K562 (cell line): ENCODE results near the gene ZNF646. TPM values are rescaled to one million over a fixed set of nuclear protein-coding genes. Genes with fewer than 3 reads are reported as not detected.

Experiments used
- ATAC-seq: fragments of 200-7000 bp; cut with Tn5 transposase; 3 replicates; pipeline ENCODE4 v1.9.1; 2020; ENCODE audit warnings: moderate library complexity
- BruUV-seq: library from RNA; stranded (reverse); fragments of 400-500 nt; replicated peaks from 2 replicates; lab custom pipeline; 2021; lab: Mats Ljungman, UMichigan
- CTCF ChIA-PET: fragments of 300-600 bp; formaldehyde crosslinking; extraction: SDS; loops from one replicate; lab custom pipeline; 2021; ENCODE audit warnings: low intra/inter-chr PET ratio; lab: Yijun Ruan, JAX
- POLR2A ChIA-PET: fragments of 300-600, 350-650 bp; sonication (Branson Sonifier 250); formaldehyde crosslinking; extraction: SDS; loops from one replicate; lab custom pipeline; 2021; ENCODE audit warnings: antibody characterized with exemption, inconsistent platforms; lab: Yijun Ruan, JAX
- DNase-seq, 4 experiments: peaks; one replicate each; pipeline versions ENCODE4 v3.0.0 to v3.0.0-alpha.2; 2011 to 2018; ENCODE audit warnings: low spot score in 3 of 4, mixed read lengths in 3 of 4; ENCODE audit errors: extremely low read depth in 1 of 4
- FAIRE-seq: peaks from 2 replicates; lab custom pipeline; 2011; peaks lifted over from hg19 to GRCh38; lab: Jason Lieb, UNC
- H2AFZ ChIP-seq: 2 replicates; pipeline ENCODE4 v1.6.0; 2011; ENCODE audit warnings: low read depth, low read length, control low read depth, inconsistent platforms
- H3K27ac ChIP-seq: fragments of 200-600 bp; 3 replicates; pipeline ENCODE4 v1.8.0; 2011; ENCODE audit warnings: low read depth, mild to moderate bottlenecking, control low read depth, inconsistent platforms, low read length, moderate library complexity, mixed read lengths; ENCODE audit errors: extremely low read depth
- H3K27me3 ChIP-seq, 2 experiments: fragments of 300-600 bp in 1 of 2; 2 replicates in 1 of 2; 3 replicates in 1 of 2; pipeline versions ENCODE4 v1.6.0 to v1.8.0; 2011; ENCODE audit warnings: inconsistent platforms in 2 of 2, low read length in 2 of 2, mild to moderate bottlenecking in 1 of 2, mixed read lengths in 1 of 2, moderate library complexity in 1 of 2; ENCODE audit not compliant: control insufficient read depth in 2 of 2, insufficient read depth in 2 of 2
- H3K36me3 ChIP-seq: fragments of 300-600 bp; 3 replicates; pipeline ENCODE4 v1.8.0; 2011; ENCODE audit warnings: mild to moderate bottlenecking, low read length, inconsistent platforms; ENCODE audit not compliant: control insufficient read depth, insufficient read depth
- H3K4me1 ChIP-seq, 2 experiments: fragments of 200-600 bp in 1 of 2; replicated peaks in 1 of 2; 2 replicates in 1 of 2; 3 replicates in 1 of 2; pipeline versions ENCODE4 v1.5.1 to v1.8.0; 2011; ENCODE audit warnings: inconsistent platforms in 2 of 2, low read length in 2 of 2, mild to moderate bottlenecking in 1 of 2, mixed read lengths in 1 of 2, moderate library complexity in 1 of 2; ENCODE audit not compliant: control insufficient read depth in 2 of 2, insufficient read depth in 2 of 2
- H3K4me2 ChIP-seq: 2 replicates; pipeline ENCODE4 v1.6.1; 2011; ENCODE audit warnings: low read length, control low read depth, inconsistent platforms, mixed read lengths; ENCODE audit not compliant: insufficient read depth
- H3K4me3 ChIP-seq: fragments of 200-600 bp; sonication (generic), shearing (Covaris generic); 2 replicates; pipeline ENCODE4 v1.5.1; 2016; ENCODE audit warnings: control low read depth, inconsistent platforms
- H3K79me2 ChIP-seq: fragments of 200-600 bp; 3 replicates; pipeline ENCODE4 v1.8.0; 2011; ENCODE audit warnings: low read length, inconsistent platforms; ENCODE audit not compliant: control insufficient read depth, insufficient read depth
- H3K9ac ChIP-seq, 2 experiments: 2 replicates each; pipeline versions ENCODE4 v1.6.0 to v1.6.1; 2011; ENCODE audit warnings: low read depth in 2 of 2, low read length in 2 of 2, control low read depth in 1 of 2, inconsistent platforms in 1 of 2, mild to moderate bottlenecking in 1 of 2, mixed read lengths in 1 of 2; ENCODE audit not compliant: insufficient read depth in 1 of 2
- H3K9me1 ChIP-seq: one replicate; pipeline ENCODE4 v1.6.0; 2011; ENCODE audit warnings: inconsistent platforms, mild to moderate bottlenecking, low read length, moderate library complexity; ENCODE audit not compliant: control insufficient read depth, insufficient read depth
- H3K9me3 ChIP-seq: replicated peaks from 2 replicates; pipeline ENCODE4 v1.5.1; 2011; ENCODE audit warnings: low read depth, low read length, inconsistent platforms; ENCODE audit not compliant: control insufficient read depth, insufficient read depth
- H4K20me1 ChIP-seq: replicated peaks from 2 replicates; pipeline ENCODE4 v1.6.1; 2011; ENCODE audit warnings: low read length, inconsistent platforms, mixed read lengths; ENCODE audit not compliant: control insufficient read depth, insufficient read depth
- ERF ChIP-seq: fragments of 450-650 bp; formaldehyde crosslinking; IDR thresholded peaks from 2 replicates; pipeline ENCODE4 v1.4.0; 2020; ENCODE audit warnings: mild to moderate bottlenecking, mixed read lengths
- EWSR1 ChIP-seq: fragments of 450-650 bp; IDR thresholded peaks from 2 replicates; pipeline ENCODE4 v1.6.1; 2018; ENCODE audit warnings: borderline replicate concordance, mild to moderate bottlenecking, low read depth, moderate library complexity; ENCODE audit not compliant: partially characterized antibody
- GTF2F1 ChIP-seq: IDR thresholded peaks from 2 replicates; pipeline ENCODE4 v1.6.1; 2011; ENCODE audit warnings: low read depth, low read length, improper control_type of control experiment
- HCFC1 ChIP-seq: IDR thresholded peaks from 2 replicates; pipeline ENCODE4 v1.6.1; 2012; ENCODE audit warnings: low read depth, low read length, improper control_type of control experiment
- MEF2D ChIP-seq: conservative IDR thresholded peaks from 2 replicates; pipeline ENCODE4 v1.6.1; 2016; ENCODE audit warnings: low read depth, missing genetic modification characterization, missing compliant biosample characterization
- POLR3A ChIP-seq: IDR thresholded peaks from 2 replicates; pipeline ENCODE4 v1.6.1; 2011; ENCODE audit warnings: borderline replicate concordance, mild to moderate bottlenecking, moderate library complexity; ENCODE audit not compliant: insufficient read length, insufficient read depth; ENCODE audit errors: extremely low read depth
- TAL1 ChIP-seq: fragments of 450-650 bp; IDR thresholded peaks from 2 replicates; pipeline ENCODE4 v1.6.1; 2016; ENCODE audit warnings: mild to moderate bottlenecking
- XRCC3 ChIP-seq: fragments of 450-650 bp; IDR thresholded peaks from 2 replicates; pipeline ENCODE4 v1.6.1; 2017; ENCODE audit warnings: mild to moderate bottlenecking, moderate library complexity
- ZNF274 ChIP-seq: IDR thresholded peaks from 2 replicates; pipeline ENCODE4 v1.6.1; 2011; ENCODE audit warnings: low read depth, mild to moderate bottlenecking, low read length, moderate library complexity, borderline replicate concordance
- ZNF778 ChIP-seq: fragments of 450-650 bp; formaldehyde crosslinking; IDR thresholded peaks from 2 replicates; pipeline ENCODE4 v1.4.0; 2020; ENCODE audit warnings: mild to moderate bottlenecking, moderate library complexity
- WGBS: fragments of 100-300 bp; shearing (Covaris generic); methylation state at CpG from one replicate; pipeline ENCODE4 v1.1.6; 2016; ENCODE audit warnings: low coverage, mixed read lengths; ENCODE audit not compliant: insufficient coverage; ENCODE audit errors: missing lambda C conversion rate; 5-methylcytosine and 5-hydroxymethylcytosine counted together
- in situ Hi-C: fragments of 300-500 bp; cut with MboI; formaldehyde crosslinking; loops from 4 replicates; pipeline ENCODE4 v1.15.0; 2018; ENCODE audit warnings: inconsistent platforms, mixed read lengths
- intact Hi-C: fragments of 100-400 bp; cut with micrococcal nuclease; formaldehyde crosslinking; loops from 2 replicates; pipeline ENCODE4 v1.14.2; 2022
- polyA plus RNA-seq, 8 experiments: library from polyadenylated mRNA; depleted of rRNA in 4 of 8; stranded (reverse) in 5 of 8; unstranded in 3 of 8; fragments of >200 nt; fragmentation: Nextera tagmentation in 2 of 8; fragmentation: Illumina TruSeq in 1 of 8; extraction: Ambion mirVana in 2 of 8; extraction: Trizol in 1 of 8; gene quantifications; 2 replicates each; pipeline versions ENCODE4 v1.2.1 to v1.2.3, GENCODE V29; 2011 to 2014; ENCODE audit warnings: inconsistent platforms in 1 of 8, missing spikeins in 1 of 8
- total RNA-seq, 7 experiments: library from RNA; depleted of rRNA in 6 of 7; stranded (reverse); fragments of >200 nt in 6 of 7; fragmentation: Illumina TruSeq in 2 of 7; extraction: Trizol in 2 of 7; gene quantifications; 2 replicates each; pipeline versions ENCODE4 v1.2.1 to v1.2.3, GENCODE V29; 2011 to 2021; ENCODE audit warnings: low replicate concordance in 1 of 7
- TF ChIP-seq, protein P1 (sequence below): sonication (generic); formaldehyde crosslinking; IDR thresholded peaks from 2 replicates; pipeline ENCODE4 v1.8.1; 2023; ENCODE audit warnings: mild to moderate bottlenecking, missing genetic modification reagents
- TF ChIP-seq, protein P2 (sequence below): sonication (generic); formaldehyde crosslinking; IDR thresholded peaks from 2 replicates; pipeline ENCODE4 v1.8.1; 2022; ENCODE audit warnings: missing genetic modification reagents

The ZNF646 gene
- total and polyA plus RNA-seq, 9 of the 15 experiments (the other 6 are each of a cell fraction or from before 2014, with no cell fraction given) = 0.08 to 20.6 (median 8.0) TPM

DNA sequence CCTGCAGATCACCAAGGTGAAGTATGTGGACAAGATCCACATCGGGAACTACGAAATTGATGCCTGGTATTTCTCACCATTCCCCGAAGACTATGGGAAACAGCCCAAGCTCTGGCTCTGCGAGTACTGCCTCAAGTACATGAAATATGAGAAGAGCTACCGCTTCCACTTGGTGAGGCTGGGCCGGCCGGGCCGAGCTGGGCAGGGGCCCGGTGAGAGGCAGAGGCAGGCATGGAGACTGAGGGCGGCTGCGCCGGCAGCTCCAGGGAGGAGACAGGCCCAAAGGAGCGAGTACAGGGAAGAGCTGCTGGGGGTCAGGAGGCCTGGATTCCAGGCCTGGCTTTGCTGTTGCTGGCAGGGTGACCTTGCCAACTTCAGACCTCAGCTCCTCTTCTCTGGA lies 53.0 kb downstream of the ZNF646 start (continued):
- TF ChIP-seq, protein P1, sequence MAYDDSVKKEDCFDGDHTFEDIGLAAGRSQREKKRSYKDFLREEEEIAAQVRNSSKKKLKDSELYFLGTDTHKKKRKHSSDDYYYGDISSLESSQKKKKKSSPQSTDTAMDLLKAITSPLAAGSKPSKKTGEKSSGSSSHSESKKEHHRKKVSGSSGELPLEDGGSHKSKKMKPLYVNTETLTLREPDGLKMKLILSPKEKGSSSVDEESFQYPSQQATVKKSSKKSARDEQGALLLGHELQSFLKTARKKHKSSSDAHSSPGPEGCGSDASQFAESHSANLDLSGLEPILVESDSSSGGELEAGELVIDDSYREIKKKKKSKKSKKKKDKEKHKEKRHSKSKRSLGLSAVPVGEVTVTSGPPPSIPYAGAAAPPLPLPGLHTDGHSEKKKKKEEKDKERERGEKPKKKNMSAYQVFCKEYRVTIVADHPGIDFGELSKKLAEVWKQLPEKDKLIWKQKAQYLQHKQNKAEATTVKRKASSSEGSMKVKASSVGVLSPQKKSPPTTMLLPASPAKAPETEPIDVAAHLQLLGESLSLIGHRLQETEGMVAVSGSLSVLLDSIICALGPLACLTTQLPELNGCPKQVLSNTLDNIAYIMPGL (CRISPR knock-in tag) = no peak

GRCh38 chr16:31128711-31129567 lies 54.7 kb downstream of the ZNF646 start:
- Histone ChIP-seq H3K9ac (peak overlapping the region; percentile 63 to 87), H2AFZ (peak overlapping the region; percentile 35), H3K9me1 (no peaks in the 10 kb centered on the region), H3K4me3 (no peak overlapping the region), H3K4me1 (peaks cover 27 to 69% of the 10 kb centered on the region in 2 experiments), H3K9me3 (no peaks in the 10 kb centered on the region), H3K36me3 (peaks cover 67% of the 10 kb centered on the region; the same call in 2 of the 3 replicates), H4K20me1 (no peaks in the 10 kb centered on the region), H3K79me2 (no peaks in the 10 kb centered on the region), H3K4me2 (peak overlapping the region; percentile 39; the same call in 1 of the 2 replicates), H3K27ac (peak overlapping the region; percentile 90), H3K27me3 (no peaks in the 10 kb centered on the region)
- ATAC-seq (peak; percentile 88), FAIRE-seq (peak; percentile 99), DNase-seq (peak; percentile 51 to 87 (median 68))
- no TSS peak for BruUV-seq
- intact Hi-C loops (no loop called here), in situ Hi-C loops (no loop called here)
- 45% methylated on average over 14 of the region's 14 CpGs for WGBS
- POLR2A ChIA-PET = interaction anchor here (0.8 to 5.0 kb wide), 10 partner anchors 8 to 51 kb away, joined by 3 to 44 read pairs (median 4); partner anchors contain the start of genes FUS and KAT8
- CTCF ChIA-PET = no interaction called here
- TF ChIP-seq POLR3A (no peak), EWSR1 (no peak), MEF2D (tag) (no peak; the same call in 1 of the 2 replicates), GTF2F1 (no peak), ZNF274 (no peak), TAL1 (peak; percentile 47; the same call in 1 of the 2 replicates), ZNF778 (CRISPR knock-in tag) (no peak), HCFC1 (no peak), ERF (CRISPR knock-in tag) (no peak), XRCC3 (no peak)
- TF ChIP-seq, protein P2, sequence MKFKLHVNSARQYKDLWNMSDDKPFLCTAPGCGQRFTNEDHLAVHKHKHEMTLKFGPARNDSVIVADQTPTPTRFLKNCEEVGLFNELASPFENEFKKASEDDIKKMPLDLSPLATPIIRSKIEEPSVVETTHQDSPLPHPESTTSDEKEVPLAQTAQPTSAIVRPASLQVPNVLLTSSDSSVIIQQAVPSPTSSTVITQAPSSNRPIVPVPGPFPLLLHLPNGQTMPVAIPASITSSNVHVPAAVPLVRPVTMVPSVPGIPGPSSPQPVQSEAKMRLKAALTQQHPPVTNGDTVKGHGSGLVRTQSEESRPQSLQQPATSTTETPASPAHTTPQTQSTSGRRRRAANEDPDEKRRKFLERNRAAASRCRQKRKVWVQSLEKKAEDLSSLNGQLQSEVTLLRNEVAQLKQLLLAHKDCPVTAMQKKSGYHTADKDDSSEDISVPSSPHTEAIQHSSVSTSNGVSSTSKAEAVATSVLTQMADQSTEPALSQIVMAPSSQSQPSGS (CRISPR knock-in tag) = no peak
